ENCODE results near the gene TPBGL. TPM values are rescaled to one million over a fixed set of nuclear protein-coding genes. Genes with fewer than 3 reads are reported as not detected.

Gene TPBGL
- total RNA-seq, 1 donor from 2014 or later, result 7.0 TPM

GRCh38 chr11:75269896-75270295 is 29.3 kb downstream of the TPBGL start:
- Mint-ChIP-seq H3K36me3 (ENCODE audit: low read depth, unreplicated experiment) (peaks cover 47% of the 10 kb centered on the region), H3K27ac (ENCODE audit: unreplicated experiment) (peak overlapping the region; percentile 36), H3K9me3 (ENCODE audit: unreplicated experiment) (no peaks in the 10 kb centered on the region), H3K4me1 (ENCODE audit: unreplicated experiment) (peaks cover 9% of the 10 kb centered on the region), H3K4me3 (ENCODE audit: unreplicated experiment) (no peak overlapping the region), H3K27me3 (ENCODE audit: unreplicated experiment) (peaks cover 11% of the 10 kb centered on the region)
- no peak for DNase-seq (ENCODE audit: low spot score)
- no peak for TF ChIP-seq CTCF (IDR thresholded peaks at IDR 0.05; ENCODE audit: unreplicated experiment)

- no peak for TF ChIP-seq CTCF (IDR thresholded peaks at IDR 0.05; ENCODE audit: unreplicated experiment)
- Mint-ChIP-seq H3K27ac (ENCODE audit: unreplicated experiment) (no peak overlapping the region), H3K4me3 (ENCODE audit: unreplicated experiment) (no peak overlapping the region), H3K9me3 (ENCODE audit: unreplicated experiment) (no peaks in the 10 kb centered on the region), H3K27me3 (ENCODE audit: unreplicated experiment) (peaks cover 11% of the 10 kb centered on the region), H3K4me1 (ENCODE audit: unreplicated experiment) (peaks cover 13% of the 10 kb centered on the region), H3K36me3 (ENCODE audit: low read depth, unreplicated experiment) (peaks cover 51% of the 10 kb centered on the region)
- DNase-seq (ENCODE audit: low spot score), result no peak
Observed at GRCh38 chr11:75270896-75271418, 30.4 kb downstream of the TPBGL start.

GRCh38 chr11:75271730-75272129 is 31.2 kb downstream of the TPBGL start:
- no peak for DNase-seq (ENCODE audit: low spot score)
- Mint-ChIP-seq H3K27ac (ENCODE audit: unreplicated experiment) (no peak overlapping the region), H3K36me3 (ENCODE audit: low read depth, unreplicated experiment) (peaks cover 50% of the 10 kb centered on the region), H3K4me1 (ENCODE audit: unreplicated experiment) (peaks cover 14% of the 10 kb centered on the region), H3K9me3 (ENCODE audit: unreplicated experiment) (no peaks in the 10 kb centered on the region), H3K4me3 (ENCODE audit: unreplicated experiment) (no peak overlapping the region), H3K27me3 (ENCODE audit: unreplicated experiment) (peaks cover 11% of the 10 kb centered on the region)
- TF ChIP-seq CTCF (IDR thresholded peaks at IDR 0.05; ENCODE audit: unreplicated experiment), result no peak

GRCh38 chr11:75272391-75272790 is 31.8 kb downstream of the TPBGL start:
- H3K4me3 Mint-ChIP-seq (ENCODE audit: unreplicated experiment), result no peak overlapping the region
- H3K4me1 Mint-ChIP-seq (ENCODE audit: unreplicated experiment), result peaks cover 18% of the 10 kb centered on the region
- TF ChIP-seq CTCF (IDR thresholded peaks at IDR 0.05; ENCODE audit: unreplicated experiment), result no peak
- peaks cover 51% of the 10 kb centered on the region for H3K36me3 Mint-ChIP-seq (ENCODE audit: low read depth, unreplicated experiment)
- no peaks in the 10 kb centered on the region for H3K9me3 Mint-ChIP-seq (ENCODE audit: unreplicated experiment)
- H3K27ac Mint-ChIP-seq (ENCODE audit: unreplicated experiment), result no peak overlapping the region
- peaks cover 10% of the 10 kb centered on the region for H3K27me3 Mint-ChIP-seq (ENCODE audit: unreplicated experiment)
- DNase-seq (ENCODE audit: low spot score), result no peak

- peaks cover 9% of the 10 kb centered on the region for H3K27me3 Mint-ChIP-seq (ENCODE audit: unreplicated experiment)
- H3K4me1 Mint-ChIP-seq (ENCODE audit: unreplicated experiment), result peaks cover 19% of the 10 kb centered on the region
- H3K4me3 Mint-ChIP-seq (ENCODE audit: unreplicated experiment), result no peak overlapping the region
- H3K36me3 Mint-ChIP-seq (ENCODE audit: low read depth, unreplicated experiment), result peaks cover 52% of the 10 kb centered on the region
- TF ChIP-seq CTCF (IDR thresholded peaks at IDR 0.05; ENCODE audit: unreplicated experiment), result no peak
- DNase-seq (ENCODE audit: low spot score), result no peak
- H3K9me3 Mint-ChIP-seq (ENCODE audit: unreplicated experiment), result no peaks in the 10 kb centered on the region
- no peak overlapping the region for H3K27ac Mint-ChIP-seq (ENCODE audit: unreplicated experiment)
Observed at GRCh38 chr11:75272821-75273301, 32.3 kb downstream of the TPBGL start.
